ENCODE measurements around the gene STXBP5.

- TF ChIP-seq POLR2A (IDR thresholded peaks at IDR 0.05; ENCODE audit: extremely low read depth, insufficient read length) (no peak), CTCF (IDR thresholded peaks at IDR 0.05; ENCODE audit: low read depth, low read length) (no peak), MYC (IDR thresholded peaks at IDR 0.05; ENCODE audit: low read depth, low read length) (no peak), MAX (IDR thresholded peaks at IDR 0.05; ENCODE audit: low read depth, low read length) (no peak)
Measured at GRCh38 chr6:147251072-147251471, 46.9 kb downstream of the STXBP5 start.
